ENCODE measurements around the gene CDKN2C. TPM values are rescaled to one million over a fixed set of nuclear protein-coding genes. Genes with fewer than 3 reads are reported as not detected.

The CDKN2C gene
- total and polyA plus RNA-seq, 10 of the 15 experiments (the other 5 are each of a cell fraction or from before 2014, with no cell fraction given): 3.3 to 11.7 (median 6.0) TPM

- TF ChIP-seq, protein P1, sequence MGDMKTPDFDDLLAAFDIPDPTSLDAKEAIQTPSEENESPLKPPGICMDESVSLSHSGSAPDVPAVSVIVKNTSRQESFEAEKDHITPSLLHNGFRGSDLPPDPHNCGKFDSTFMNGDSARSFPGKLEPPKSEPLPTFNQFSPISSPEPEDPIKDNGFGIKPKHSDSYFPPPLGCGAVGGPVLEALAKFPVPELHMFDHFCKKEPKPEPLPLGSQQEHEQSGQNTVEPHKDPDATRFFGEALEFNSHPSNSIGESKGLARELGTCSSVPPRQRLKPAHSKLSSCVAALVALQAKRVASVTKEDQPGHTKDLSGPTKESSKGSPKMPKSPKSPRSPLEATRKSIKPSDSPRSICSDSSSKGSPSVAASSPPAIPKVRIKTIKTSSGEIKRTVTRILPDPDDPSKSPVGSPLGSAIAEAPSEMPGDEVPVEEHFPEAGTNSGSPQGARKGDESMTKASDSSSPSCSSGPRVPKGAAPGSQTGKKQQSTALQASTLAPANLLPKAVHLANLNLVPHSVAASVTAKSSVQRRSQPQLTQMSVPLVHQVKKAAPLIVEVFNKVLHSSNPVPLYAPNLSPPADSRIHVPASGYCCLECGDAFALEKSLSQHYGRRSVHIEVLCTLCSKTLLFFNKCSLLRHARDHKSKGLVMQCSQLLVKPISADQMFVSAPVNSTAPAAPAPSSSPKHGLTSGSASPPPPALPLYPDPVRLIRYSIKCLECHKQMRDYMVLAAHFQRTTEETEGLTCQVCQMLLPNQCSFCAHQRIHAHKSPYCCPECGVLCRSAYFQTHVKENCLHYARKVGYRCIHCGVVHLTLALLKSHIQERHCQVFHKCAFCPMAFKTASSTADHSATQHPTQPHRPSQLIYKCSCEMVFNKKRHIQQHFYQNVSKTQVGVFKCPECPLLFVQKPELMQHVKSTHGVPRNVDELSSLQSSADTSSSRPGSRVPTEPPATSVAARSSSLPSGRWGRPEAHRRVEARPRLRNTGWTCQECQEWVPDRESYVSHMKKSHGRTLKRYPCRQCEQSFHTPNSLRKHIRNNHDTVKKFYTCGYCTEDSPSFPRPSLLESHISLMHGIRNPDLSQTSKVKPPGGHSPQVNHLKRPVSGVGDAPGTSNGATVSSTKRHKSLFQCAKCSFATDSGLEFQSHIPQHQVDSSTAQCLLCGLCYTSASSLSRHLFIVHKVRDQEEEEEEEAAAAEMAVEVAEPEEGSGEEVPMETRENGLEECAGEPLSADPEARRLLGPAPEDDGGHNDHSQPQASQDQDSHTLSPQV (IDR thresholded peaks at IDR 0.05): no peak
- TF ChIP-seq BMI1 (IDR thresholded peaks at IDR 0.05; ENCODE audit: borderline replicate concordance) (no peak), KDM1A (IDR thresholded peaks at IDR 0.05; ENCODE audit: borderline replicate concordance) (no peak), KAT2A (conservative IDR thresholded peaks at IDR 0.05; ENCODE audit: control insufficient read depth, low read depth, low read length) (no peak), NFYA (IDR thresholded peaks at IDR 0.05; ENCODE audit: borderline replicate concordance, low read depth, low read length) (no peak), MYB (IDR thresholded peaks at IDR 0.05; ENCODE audit: borderline replicate concordance, low read depth, low read length) (no peak), MEF2A (IDR thresholded peaks at IDR 0.05; ENCODE audit: insufficient read depth, low read depth, low read length) (no peak), HDGF (IDR thresholded peaks at IDR 0.05) (no peak), SMC3 (IDR thresholded peaks at IDR 0.05; ENCODE audit: borderline replicate concordance, low read length) (no peak), RBBP5 (conservative IDR thresholded peaks at IDR 0.05) (no peak)
- TF ChIP-seq, protein P2, sequence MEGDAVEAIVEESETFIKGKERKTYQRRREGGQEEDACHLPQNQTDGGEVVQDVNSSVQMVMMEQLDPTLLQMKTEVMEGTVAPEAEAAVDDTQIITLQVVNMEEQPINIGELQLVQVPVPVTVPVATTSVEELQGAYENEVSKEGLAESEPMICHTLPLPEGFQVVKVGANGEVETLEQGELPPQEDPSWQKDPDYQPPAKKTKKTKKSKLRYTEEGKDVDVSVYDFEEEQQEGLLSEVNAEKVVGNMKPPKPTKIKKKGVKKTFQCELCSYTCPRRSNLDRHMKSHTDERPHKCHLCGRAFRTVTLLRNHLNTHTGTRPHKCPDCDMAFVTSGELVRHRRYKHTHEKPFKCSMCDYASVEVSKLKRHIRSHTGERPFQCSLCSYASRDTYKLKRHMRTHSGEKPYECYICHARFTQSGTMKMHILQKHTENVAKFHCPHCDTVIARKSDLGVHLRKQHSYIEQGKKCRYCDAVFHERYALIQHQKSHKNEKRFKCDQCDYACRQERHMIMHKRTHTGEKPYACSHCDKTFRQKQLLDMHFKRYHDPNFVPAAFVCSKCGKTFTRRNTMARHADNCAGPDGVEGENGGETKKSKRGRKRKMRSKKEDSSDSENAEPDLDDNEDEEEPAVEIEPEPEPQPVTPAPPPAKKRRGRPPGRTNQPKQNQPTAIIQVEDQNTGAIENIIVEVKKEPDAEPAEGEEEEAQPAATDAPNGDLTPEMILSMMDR (IDR thresholded peaks at IDR 0.05 in 2 of 3, conservative IDR thresholded peaks at IDR 0.05 in 1 of 3; ENCODE audit: control insufficient read depth in 2 of 3, extremely low read depth in 1 of 3, insufficient read depth in 1 of 3, low read depth in 3 of 3, low read length in 3 of 3): no peak
These were observed 3.2 kb downstream of the CDKN2C start (continued) for GRCh38 chr1:50973255-50973654.
